GM10266 (cell line): ENCODE results near the gene WDR88.

Experiments
- DNase-seq: peaks from one replicate; pipeline ENCODE4 v3.0.0; 2012; ENCODE audit errors: extremely low spot score
- CTCF ChIP-seq: IDR thresholded peaks from 2 replicates; pipeline ENCODE4 v1.5.1; 2012; ENCODE audit warnings: mild to moderate bottlenecking, low read depth; ENCODE audit not compliant: control insufficient read depth, insufficient read depth; ENCODE audit errors: missing control alignments

WDR88 gene

GRCh38 chr19:33203529-33203928, 71.6 kb downstream of the WDR88 start:
- TF ChIP-seq CTCF: no peak
- DNase-seq: no peak

- DNase-seq: no peak
- no peak for TF ChIP-seq CTCF
Observed at GRCh38 chr19:33204136-33204973, 72.4 kb downstream of the WDR88 start.

GRCh38 chr19:33205110-33205509, 73.2 kb downstream of the WDR88 start:
- no peak for TF ChIP-seq CTCF
- no peak for DNase-seq

- no peak for DNase-seq
- no peak for TF ChIP-seq CTCF
Observed at GRCh38 chr19:33205531-33206260, 73.8 kb downstream of the WDR88 start.

GRCh38 chr19:33206261-33207039, 74.5 kb downstream of the WDR88 start:
- no peak for DNase-seq
- TF ChIP-seq CTCF: no peak

- no peak for TF ChIP-seq CTCF
- DNase-seq: no peak
Observed at GRCh38 chr19:33207040-33207620, 75.2 kb downstream of the WDR88 start.
